HG02588 (cell line): Measurements from ENCODE around the gene PSME2.
A peak's percentile ranks its signal among the peaks of the same experiment; 100 is the strongest.

Experiments
- ATAC-seq: cut with Tn5 transposase; IDR thresholded peaks from one replicate; pipeline ENCODE4 v1.9.1; 2021; ENCODE audit warnings: mild to moderate bottlenecking, moderate library complexity; ENCODE audit not compliant: unreplicated experiment

The PSME2 gene

DNA sequence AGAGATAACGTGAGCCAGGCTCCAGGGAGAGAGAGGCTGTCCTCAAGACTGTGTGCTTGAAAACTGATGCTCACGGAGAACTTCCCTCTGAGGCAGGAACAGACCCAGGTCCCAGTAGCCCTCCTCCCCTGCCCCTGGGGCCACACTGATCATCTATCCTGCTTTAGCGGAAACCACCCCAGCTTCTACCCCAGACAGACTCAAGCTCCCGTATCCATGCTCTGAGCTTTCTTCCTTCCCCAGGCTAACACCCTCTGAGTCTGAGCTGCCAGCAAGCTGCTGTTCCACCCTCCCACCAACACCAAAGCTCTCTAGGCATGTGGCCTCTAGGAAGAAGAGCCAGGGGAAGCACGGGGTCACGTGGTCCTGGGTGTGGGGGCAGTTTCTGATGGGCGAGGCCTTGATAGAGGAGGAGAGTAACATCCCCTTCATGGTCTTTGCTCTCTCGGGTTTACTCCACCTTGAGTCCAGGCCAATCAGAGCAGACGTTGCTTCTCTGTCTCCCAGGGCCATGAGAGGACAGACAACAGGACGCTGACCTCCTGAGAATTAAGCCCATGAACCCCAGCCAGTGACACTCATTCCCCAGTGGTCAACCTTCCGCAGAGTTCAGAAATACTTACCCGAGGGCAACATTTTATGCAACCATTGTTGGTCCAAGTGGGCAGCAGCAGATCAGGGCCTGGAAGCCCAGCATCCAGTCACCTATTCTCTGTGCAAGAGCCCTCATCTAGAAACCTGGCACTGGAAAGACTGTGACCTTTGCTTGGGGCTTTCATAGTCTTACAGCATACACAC is 50.9 kb downstream of the PSME2 start:
- peak; percentile 53 for ATAC-seq

DNA sequence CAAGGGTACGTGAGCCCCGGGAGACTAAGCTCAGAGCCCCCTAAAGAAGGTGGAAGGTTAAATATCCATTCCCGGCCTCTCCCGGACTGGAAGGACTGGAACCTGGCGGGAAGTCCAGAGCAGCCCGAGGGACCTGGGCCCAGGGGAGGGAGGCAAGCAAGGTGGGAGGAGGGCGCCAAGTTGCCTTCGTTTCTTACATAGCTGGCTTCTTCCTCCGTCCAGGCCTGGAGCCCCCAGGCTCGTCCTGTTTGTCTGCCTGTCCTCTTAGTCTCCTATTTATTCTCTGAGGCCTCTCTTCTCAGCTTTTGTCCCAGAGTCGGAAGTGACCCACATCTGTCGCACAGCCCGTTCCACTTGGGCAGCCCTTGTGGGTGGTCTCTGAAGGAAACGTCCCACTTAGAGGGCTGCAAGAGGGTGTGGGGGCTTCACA is 51.6 kb downstream of the PSME2 start:
- ATAC-seq: no peak

DNA sequence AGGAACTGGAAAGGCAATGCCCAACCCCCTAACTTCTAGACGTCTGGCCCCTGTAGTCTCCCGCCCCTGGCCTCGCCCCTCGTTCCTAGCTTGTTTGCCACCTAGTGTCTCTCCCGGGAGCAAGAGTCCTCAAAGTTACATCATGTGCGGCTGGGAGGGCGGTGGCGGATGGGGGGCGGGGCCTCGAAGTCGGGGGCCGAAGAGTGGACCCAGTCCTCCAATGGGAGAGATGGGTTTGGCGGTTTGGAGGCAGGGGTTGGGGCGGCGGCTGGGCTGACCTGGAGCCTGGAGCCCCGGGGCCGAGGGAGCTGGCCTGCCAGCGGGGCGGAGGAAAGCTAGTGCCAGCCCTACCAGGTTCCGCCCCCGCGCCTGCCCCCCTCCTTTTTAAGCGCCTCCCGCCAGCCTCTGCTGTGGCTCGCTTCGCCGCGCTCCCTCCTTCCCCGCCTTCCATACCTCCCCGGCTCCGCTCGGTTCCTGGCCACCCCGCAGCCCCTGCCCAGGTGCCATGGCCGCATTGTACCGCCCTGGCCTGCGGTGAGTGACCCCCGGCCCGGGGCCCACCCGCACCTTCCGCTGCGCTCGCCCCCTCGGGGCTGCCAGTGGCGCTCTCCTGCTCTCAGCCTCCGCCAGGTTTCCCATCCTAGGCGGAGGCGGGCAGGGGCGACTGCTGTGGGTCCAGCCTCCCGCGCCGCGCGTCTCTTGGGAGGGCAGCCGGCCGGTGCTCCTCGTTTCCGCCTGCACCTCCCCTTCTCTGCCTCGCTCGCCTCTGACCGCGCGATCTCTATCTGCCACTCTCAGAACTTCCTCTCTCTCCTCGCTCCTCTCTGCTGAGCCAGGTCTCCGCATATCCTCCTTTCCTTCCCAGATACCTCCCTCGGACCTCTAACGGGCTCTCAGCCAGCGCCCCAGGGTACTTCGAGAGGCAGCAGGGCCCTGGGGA is 52.2 kb downstream of the PSME2 start, which contains the start of gene PCK2:
Gene PCK2 (plus strand): TSS at position 411 of the 940 bp plus-strand sequence. CDS start 95 bp downstream, at position 506.
- peak; percentile 45 for ATAC-seq
